Parathyroid adenoma (tissue), 2 donors: Measurements from ENCODE around the gene RPP25L.

Experiments used
- H2AFZ ChIP-seq: fragments of 300-600 bp; sonication (generic); one replicate; pipeline ENCODE4 v1.7.0; 2017; ENCODE audit warnings: antibody characterized with exemption, mild to moderate bottlenecking
- H3K27ac ChIP-seq: fragments of 300-600 bp; sonication (generic); one replicate; pipeline ENCODE4 v1.7.0; 2017
- H3K27me3 ChIP-seq: fragments of 300-600 bp; sonication (generic); one replicate; pipeline ENCODE4 v1.7.0; 2017; ENCODE audit warnings: low read length; ENCODE audit not compliant: control insufficient read depth, insufficient read depth
- H3K36me3 ChIP-seq: fragments of 300-600 bp; sonication (generic); one replicate; pipeline ENCODE4 v1.7.0; 2017; ENCODE audit warnings: low read length; ENCODE audit not compliant: control insufficient read depth, insufficient read depth
- H3K4me1 ChIP-seq: fragments of 300-600 bp; sonication (generic); one replicate; pipeline ENCODE4 v1.7.0; 2017; ENCODE audit warnings: control low read depth
- H3K4me2 ChIP-seq: fragments of 300-600 bp; sonication (generic); one replicate; pipeline ENCODE4 v1.7.0; 2017; ENCODE audit warnings: low read length
- H3K4me3 ChIP-seq: fragments of 300-600 bp; sonication (generic); one replicate; pipeline ENCODE4 v1.7.0; 2017; ENCODE audit warnings: low read depth, low read length
- H3K79me2 ChIP-seq: fragments of 300-600 bp; sonication (generic); one replicate; pipeline ENCODE4 v1.7.0; 2017; ENCODE audit warnings: control low read depth
- H3K9ac ChIP-seq: fragments of 300-600 bp; sonication (generic); one replicate; pipeline ENCODE4 v1.7.0; 2017; ENCODE audit warnings: mild to moderate bottlenecking
- H3K9me3 ChIP-seq: fragments of 300-600 bp; sonication (generic); one replicate; pipeline ENCODE4 v1.7.0; 2017; ENCODE audit warnings: low read length; ENCODE audit not compliant: control insufficient read depth
- CTCF ChIP-seq: fragments of 300-600 bp; sonication (generic); IDR thresholded peaks from one replicate; pipeline ENCODE4 v1.7.0; 2017; ENCODE audit warnings: antibody characterized with exemption, mild to moderate bottlenecking
- donor health status: primary hyperparathyroidism.

The RPP25L gene

GRCh38 chr9:34570809-34571480 is 41.0 kb downstream of the RPP25L start:
- H2AFZ ChIP-seq: no peak overlapping the region
- H3K36me3 ChIP-seq: no peaks in the 10 kb centered on the region
- no peaks in the 10 kb centered on the region for H3K4me1 ChIP-seq
- no peak overlapping the region for H3K4me2 ChIP-seq
- no peak overlapping the region for H3K27ac ChIP-seq
- no peaks in the 10 kb centered on the region for H3K27me3 ChIP-seq
- no peaks in the 10 kb centered on the region for H3K9me3 ChIP-seq
- H3K9ac ChIP-seq: no peak overlapping the region
- no peak for TF ChIP-seq CTCF
- H3K79me2 ChIP-seq: no peaks in the 10 kb centered on the region
- H3K4me3 ChIP-seq: no peak overlapping the region

DNA sequence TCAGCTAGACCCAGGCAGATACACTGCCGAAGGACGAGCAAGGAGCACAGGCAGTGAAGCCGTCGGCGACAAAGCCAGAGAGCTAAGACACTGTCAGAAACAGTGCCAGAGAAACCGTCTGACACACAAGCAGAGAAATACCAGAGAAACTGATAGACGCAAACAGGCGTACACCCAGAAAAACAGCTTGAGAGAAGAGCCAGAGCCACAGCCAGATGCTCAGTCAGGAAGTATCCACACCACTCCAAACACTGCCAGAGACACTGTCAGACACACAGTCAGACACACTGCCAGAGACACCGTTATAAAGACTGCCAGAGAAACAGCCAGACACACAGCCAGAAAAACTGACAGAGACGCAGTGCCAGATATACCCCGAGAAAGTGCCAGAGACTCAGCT is 41.5 kb downstream of the RPP25L start:
- Histone ChIP-seq H3K27me3 (no peaks in the 10 kb centered on the region), H3K4me1 (no peaks in the 10 kb centered on the region), H3K9ac (no peak overlapping the region), H3K79me2 (no peaks in the 10 kb centered on the region), H3K27ac (no peak overlapping the region), H3K36me3 (no peaks in the 10 kb centered on the region), H3K4me2 (no peak overlapping the region), H3K9me3 (no peaks in the 10 kb centered on the region), H3K4me3 (no peak overlapping the region), H2AFZ (no peak overlapping the region)
- TF ChIP-seq CTCF: no peak

- no peak overlapping the region for H3K4me3 ChIP-seq
Observed at GRCh38 chr9:34568774-34569173, 43.1 kb downstream of the RPP25L start.

DNA sequence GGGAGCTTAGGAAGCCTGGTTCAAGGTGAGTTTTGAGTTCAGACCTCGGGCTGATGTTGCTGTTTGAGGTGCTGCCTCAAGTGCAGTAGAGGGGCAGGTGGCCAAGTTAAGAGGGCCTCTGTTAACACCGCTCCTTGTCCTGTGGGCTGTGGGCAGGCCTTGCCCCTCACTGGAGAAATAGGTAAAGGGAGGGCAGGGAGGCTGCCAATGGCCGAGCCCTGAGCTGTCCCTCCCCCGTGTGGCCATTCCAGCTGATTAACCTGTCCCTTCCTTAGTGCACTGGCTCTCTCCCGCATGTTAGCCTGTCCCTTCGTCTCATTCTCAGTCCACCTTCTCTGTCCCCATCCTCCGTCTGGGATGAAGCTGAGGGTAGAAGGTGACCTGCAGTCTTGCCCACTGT is 43.8 kb downstream of the RPP25L start:
- Histone ChIP-seq H3K4me1 (no peaks in the 10 kb centered on the region), H3K27ac (no peak overlapping the region), H3K79me2 (no peaks in the 10 kb centered on the region), H3K9me3 (no peaks in the 10 kb centered on the region), H3K27me3 (no peaks in the 10 kb centered on the region), H3K36me3 (no peaks in the 10 kb centered on the region), H3K4me3 (no peak overlapping the region), H2AFZ (no peak overlapping the region), H3K4me2 (no peak overlapping the region), H3K9ac (no peak overlapping the region)
- no peak for TF ChIP-seq CTCF

More at GRCh38 chr9:34568774-34569173, 43.1 kb downstream of the RPP25L start:
- Histone ChIP-seq H3K4me1 (no peaks in the 10 kb centered on the region), H3K4me2 (no peak overlapping the region), H2AFZ (no peak overlapping the region), H3K36me3 (no peaks in the 10 kb centered on the region), H3K79me2 (no peaks in the 10 kb centered on the region), H3K9ac (no peak overlapping the region), H3K9me3 (no peaks in the 10 kb centered on the region), H3K27me3 (no peaks in the 10 kb centered on the region), H3K27ac (no peak overlapping the region)
- TF ChIP-seq CTCF: no peak

DNA sequence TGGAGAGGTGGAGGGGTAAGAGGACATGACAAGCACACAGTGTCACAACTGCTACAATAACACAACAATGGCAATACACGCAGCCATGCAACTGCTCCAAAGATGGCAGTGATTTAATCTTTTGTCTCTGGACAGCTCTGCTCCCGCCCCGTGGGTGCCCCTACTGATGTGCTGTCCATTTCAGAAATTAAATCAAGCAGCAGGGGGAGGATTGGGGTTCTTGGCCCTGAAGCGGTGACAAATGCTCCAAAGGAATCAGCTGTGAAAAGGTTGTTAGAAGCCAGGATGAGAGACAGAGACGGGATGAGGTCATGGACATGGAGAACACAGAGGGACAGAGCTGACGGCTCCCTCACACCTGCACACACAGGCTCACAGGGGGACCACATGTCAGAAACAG is 44.9 kb downstream of the RPP25L start:
- no peaks in the 10 kb centered on the region for H3K36me3 ChIP-seq
- no peaks in the 10 kb centered on the region for H3K79me2 ChIP-seq
- no peak overlapping the region for H3K27ac ChIP-seq
- no peak overlapping the region for H2AFZ ChIP-seq
- no peak overlapping the region for H3K9ac ChIP-seq
- H3K4me3 ChIP-seq: no peak overlapping the region
- no peak overlapping the region for H3K4me2 ChIP-seq
- no peak for TF ChIP-seq CTCF
- no peaks in the 10 kb centered on the region for H3K4me1 ChIP-seq
- no peaks in the 10 kb centered on the region for H3K9me3 ChIP-seq
- no peaks in the 10 kb centered on the region for H3K27me3 ChIP-seq
